ENCODE measurements around the gene CELF4.

CELF4 gene

DNA sequence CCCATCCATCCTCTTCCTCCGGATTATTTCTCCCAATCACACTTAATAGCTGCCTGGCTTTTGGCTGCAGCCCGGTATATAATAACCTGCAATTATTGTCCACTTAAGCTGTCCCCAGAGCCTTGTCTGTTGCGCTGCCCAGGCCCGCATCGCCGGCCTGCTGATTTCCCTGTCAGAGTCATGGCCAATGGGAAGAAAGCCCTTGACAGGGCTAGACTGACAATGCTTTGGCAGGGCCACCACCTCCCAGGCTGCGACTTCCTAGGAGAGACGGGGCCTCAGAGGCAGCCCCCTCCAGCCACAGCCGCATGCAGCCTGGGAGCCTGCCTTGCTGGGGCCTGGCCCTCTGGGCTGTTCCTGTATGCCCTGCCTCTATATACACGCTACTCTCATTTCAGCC is 10.0 kb upstream of the CELF4 start:
- TF ChIP-seq, protein P1, sequence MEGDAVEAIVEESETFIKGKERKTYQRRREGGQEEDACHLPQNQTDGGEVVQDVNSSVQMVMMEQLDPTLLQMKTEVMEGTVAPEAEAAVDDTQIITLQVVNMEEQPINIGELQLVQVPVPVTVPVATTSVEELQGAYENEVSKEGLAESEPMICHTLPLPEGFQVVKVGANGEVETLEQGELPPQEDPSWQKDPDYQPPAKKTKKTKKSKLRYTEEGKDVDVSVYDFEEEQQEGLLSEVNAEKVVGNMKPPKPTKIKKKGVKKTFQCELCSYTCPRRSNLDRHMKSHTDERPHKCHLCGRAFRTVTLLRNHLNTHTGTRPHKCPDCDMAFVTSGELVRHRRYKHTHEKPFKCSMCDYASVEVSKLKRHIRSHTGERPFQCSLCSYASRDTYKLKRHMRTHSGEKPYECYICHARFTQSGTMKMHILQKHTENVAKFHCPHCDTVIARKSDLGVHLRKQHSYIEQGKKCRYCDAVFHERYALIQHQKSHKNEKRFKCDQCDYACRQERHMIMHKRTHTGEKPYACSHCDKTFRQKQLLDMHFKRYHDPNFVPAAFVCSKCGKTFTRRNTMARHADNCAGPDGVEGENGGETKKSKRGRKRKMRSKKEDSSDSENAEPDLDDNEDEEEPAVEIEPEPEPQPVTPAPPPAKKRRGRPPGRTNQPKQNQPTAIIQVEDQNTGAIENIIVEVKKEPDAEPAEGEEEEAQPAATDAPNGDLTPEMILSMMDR (IDR thresholded peaks at IDR 0.05; ENCODE audit: low read depth, low read length, missing control alignments), result no peak
- H3K4me3 ChIP-seq (ENCODE audit: low read depth, low read length), result no peak overlapping the region
- no peak for DNase-seq (ENCODE audit: low read depth)

DNA sequence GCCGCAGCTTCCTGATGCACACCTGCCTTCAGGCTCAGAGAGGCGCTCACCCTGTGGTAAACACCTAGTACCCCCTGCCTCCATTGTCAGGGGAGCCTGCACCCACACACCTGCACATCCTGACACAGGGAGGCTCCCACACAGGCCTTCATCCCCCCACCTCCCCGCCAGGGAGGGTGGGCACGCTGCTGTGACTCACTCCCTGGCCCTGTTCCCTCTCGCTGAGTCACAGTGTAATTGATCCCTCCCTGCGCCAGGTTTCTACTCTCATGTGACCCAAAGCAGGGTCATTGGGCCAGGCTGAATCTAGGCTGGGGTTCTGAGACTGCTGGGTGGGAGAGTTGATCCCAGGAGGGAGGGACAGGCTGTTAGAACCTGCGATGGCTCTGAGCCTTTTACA is 8.5 kb upstream of the CELF4 start:
- no peak for DNase-seq (ENCODE audit: low read depth)

DNA sequence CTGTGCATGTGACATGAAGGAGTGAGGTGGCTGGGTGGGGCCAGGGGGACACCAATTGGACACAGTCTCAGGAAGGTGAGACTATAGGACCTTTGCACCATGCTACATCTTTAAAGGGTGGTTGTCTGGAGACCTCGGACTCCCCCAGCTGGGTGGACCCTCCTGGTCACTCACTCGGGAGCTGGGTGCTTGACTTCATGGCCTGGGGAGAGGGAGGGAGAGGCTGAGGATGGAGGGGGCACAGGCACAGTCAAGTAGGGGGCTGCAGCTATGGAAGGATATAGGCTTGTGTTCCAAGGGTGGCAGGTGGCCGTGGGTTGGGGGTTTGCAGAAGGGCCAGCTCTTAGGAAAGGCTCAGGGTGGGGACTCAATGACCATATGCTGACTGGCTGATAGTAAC is 7.1 kb upstream of the CELF4 start:
- H3K4me3 ChIP-seq (ENCODE audit: low read depth, low read length), result no peak overlapping the region
- no peak for DNase-seq (ENCODE audit: low read depth)

More for the DNA sequence above, 8.5 kb upstream of the CELF4 start:
- no peak overlapping the region for H3K4me3 ChIP-seq (ENCODE audit: low read depth, low read length)
- TF ChIP-seq, protein P1 (IDR thresholded peaks at IDR 0.05; ENCODE audit: low read depth, low read length, missing control alignments), result no peak

DNA sequence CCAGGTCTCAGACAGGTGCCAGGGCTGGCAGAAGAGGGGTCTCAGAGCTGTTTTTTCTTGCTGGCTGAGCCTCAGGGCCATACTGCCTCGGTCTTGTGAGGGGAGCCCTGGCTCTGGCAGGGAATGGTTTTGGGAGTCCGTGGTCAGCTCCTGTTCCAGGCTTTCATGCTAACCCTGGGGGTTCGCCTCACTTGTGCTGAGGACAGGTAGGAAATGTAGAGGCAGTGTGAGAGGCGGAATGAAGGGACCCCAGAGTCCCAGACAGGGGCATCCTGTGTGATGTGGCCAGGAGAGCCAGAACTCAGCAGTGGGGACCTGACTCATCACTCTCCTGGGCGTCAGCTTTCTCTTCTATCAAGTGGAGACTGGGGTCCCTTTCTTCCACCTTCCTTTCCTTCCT is 5.7 kb upstream of the CELF4 start:
- no peak for DNase-seq (ENCODE audit: low read depth)
- no peak overlapping the region for H3K4me3 ChIP-seq (ENCODE audit: low read depth, low read length)
- TF ChIP-seq, protein P1 (IDR thresholded peaks at IDR 0.05; ENCODE audit: low read depth, low read length, missing control alignments), result no peak

More for the DNA sequence above, 7.1 kb upstream of the CELF4 start:
- TF ChIP-seq, protein P1 (IDR thresholded peaks at IDR 0.05; ENCODE audit: low read depth, low read length, missing control alignments), result no peak

DNA sequence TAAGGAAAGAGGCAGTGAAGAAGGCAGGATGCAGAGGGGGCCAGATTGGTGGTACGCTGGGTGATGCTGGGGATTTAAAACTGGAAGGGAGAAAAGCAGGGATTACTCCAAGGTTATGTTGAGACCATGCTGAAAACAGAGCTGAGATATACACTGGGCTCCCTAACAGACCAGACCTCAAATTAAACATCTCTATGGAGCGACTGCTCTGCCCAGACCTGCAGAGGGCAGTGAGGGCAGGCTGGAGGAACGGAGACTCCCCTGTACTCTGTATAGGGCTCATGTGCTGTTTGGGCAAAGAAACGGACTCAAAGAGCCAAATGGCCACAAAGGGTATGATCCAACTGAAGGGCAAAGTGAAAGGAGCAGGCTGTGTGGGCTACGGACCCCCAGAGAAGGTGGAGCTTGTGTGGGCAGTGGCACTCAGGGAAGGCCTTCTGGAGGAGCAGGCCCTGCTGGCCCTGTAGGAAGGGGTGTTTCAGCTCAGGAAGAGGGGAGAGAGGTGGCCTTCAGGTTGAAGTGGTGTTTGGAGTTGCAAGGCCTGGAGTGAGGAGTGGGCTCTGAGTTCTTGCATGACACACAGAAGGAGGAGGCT is 4.8 kb upstream of the CELF4 start:
- H3K4me3 ChIP-seq (ENCODE audit: low read depth, low read length), result no peak overlapping the region
- no peak for DNase-seq (ENCODE audit: low read depth)
- TF ChIP-seq, protein P1 (IDR thresholded peaks at IDR 0.05; ENCODE audit: low read depth, low read length, missing control alignments), result no peak

DNA sequence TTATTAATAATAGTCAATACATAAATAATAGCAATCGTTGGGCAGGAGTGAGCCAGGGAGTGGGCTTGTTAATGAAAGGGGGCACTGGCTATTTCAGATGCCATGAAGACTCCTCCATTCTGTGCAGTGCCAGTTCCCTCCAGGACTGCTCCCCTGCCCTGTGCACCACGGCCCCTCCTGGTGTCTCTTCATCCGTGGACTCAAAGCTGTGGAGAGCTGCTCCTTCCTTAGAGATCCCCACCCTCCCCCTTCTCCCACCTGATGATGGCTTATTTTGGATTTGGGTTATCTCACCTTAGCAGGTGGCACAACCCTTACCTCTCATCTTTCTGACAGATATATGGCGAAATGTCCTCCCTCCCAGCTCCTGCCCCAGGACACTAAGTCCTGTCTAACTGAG is 3.1 kb upstream of the CELF4 start:
- no peak for DNase-seq (ENCODE audit: low read depth)
- no peak overlapping the region for H3K4me3 ChIP-seq (ENCODE audit: low read depth, low read length)
- TF ChIP-seq, protein P1 (IDR thresholded peaks at IDR 0.05; ENCODE audit: low read depth, low read length, missing control alignments), result no peak

DNA sequence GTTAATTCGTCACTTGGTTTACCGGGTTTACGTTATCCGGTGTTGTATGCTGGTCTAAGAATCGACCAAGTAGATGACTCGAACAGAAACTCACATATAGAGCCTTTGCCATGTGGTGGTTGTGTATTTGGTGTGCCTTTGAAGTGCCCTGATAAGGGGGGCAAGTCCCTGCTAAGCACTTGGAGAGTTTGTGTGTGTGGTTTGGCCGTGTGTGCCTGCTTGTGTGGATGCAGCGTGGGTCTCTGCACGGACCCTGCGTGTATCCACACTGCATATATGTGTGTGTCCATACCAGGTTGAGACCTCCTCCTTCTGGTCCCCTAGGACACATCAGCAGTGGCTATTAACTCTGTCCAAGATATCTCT is 2.4 kb upstream of the CELF4 start:
- H3K4me3 ChIP-seq (ENCODE audit: low read depth, low read length), result no peak overlapping the region
- no peak for DNase-seq (ENCODE audit: low read depth)
- TF ChIP-seq, protein P1 (IDR thresholded peaks at IDR 0.05; ENCODE audit: low read depth, low read length, missing control alignments), result no peak

Data from GM12864 (cell line).